NCI-H82 treated with DMSO at 0.1 percent for 48 hours (cell line): ENCODE data around the gene CFAP58.
A peak's percentile ranks its signal among the peaks of the same experiment; 100 is the strongest.

Experiments used
- DNase-seq: peaks from one replicate; lab custom pipeline; 2025; ENCODE audit not compliant: unreplicated experiment; lab: John Stamatoyannopoulos, UW

Gene CFAP58

DNA sequence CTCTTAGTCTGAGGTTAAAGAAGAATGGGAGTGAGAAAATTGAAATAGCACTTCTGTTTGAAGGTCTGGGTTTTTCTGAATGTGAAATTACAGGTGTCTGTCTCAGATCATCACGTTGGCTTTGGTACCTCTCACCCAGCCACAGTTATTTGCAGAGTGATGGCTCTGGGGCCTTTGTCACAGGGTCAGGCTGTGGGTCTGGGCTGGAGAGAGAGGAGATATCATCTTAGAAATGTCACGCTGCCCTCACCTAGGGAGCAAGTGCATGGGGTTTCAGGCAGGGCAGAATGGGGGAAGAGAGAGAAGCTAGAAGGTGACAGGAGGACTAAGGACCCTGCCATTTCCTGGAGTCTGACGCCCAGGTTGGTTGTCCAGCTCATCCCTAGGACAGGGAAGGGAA lies 127.2 kb downstream of the CFAP58 start:
- no peak for DNase-seq

GRCh38 chr10:104483582-104483981 lies 129.9 kb downstream of the CFAP58 start:
- no peak for DNase-seq

DNA sequence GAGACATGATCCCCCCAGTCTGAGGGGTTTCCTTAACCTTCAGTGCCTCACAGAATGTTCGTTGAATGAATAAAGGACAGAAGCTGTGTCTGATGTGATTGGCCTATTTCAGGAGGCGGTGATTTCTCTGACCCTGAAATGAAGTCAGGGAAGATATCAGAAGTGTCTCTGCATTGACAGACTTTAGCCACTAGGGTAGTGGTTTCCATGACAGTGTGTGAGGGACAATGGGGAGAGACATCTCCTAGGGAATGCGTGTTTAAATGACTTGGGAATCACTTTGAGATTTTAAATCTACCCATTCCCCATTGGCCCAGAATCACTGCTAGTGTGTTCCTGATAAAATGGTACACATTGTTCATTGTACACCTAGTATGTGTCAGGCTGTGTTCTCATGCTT lies 132.0 kb downstream of the CFAP58 start:
- DNase-seq: no peak

DNA sequence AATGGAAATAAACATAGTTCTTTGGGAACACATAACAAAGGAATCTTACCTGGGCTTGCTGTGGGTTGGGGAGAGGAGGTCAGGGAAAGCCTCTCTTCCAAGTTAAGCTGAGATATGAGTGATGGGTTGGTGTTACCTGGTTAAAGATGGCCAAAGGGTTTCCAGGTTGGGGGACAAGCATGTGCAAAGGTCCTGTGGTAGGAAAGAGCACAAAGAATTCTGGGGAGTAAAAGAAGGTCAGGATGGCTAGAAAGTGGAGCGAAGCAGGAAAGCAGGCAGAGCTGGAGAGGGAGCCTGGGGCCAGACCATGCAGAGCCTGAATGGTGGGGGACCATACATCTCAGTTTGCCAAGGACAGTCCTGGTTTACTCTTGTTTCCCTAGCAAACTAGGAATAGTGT lies 133.2 kb downstream of the CFAP58 start:
- DNase-seq: no peak

DNA sequence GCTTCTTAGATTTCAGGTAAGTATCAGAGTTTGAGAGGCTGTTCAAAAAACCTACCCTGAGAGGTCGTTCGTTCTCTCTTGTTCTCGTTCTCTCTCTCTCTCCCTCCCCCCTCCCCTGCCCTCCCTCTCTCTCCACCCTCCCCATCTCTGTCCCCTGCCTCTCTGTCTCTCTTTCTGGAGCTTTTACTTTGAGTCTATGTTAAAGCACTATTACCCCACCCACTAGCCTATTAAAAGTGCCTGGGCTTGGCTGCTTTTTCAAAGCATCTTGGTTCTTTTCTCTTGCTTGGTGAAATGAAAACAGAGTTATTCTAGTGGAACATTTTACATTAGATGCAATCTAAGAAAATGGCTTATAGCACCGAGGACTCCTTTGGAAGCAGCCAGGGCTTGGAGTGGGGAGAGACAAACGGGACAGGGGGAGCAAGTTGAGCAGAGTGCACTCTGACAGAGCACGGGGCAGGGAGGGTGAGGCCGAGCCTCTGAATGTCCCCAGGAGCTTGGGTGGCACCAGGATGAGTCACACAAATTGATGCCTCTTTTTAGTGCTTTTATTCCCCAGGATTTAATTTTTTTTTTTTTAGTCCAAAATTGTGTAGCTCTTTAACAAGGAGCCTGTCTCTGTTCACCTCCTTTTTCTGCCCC lies 134.3 kb downstream of the CFAP58 start:
- DNase-seq: no peak

DNA sequence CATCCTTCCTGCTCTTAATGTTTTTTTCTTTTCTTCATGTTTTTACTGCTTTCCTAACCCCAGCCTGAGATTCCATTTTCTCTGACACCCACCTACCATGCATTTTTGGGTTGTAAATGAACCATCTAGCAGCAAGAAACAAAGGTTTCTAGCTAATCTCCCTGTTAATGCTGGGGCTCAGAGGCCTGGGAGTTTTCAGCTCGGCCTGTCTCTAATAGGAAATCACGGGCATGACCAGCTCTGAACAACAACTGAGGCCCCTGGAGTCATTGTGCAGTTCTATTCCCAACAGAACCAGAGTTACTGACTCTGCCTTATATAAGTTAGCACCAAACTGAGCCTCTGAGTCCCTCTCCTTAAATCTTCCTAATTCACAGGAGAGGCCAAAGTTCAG lies 134.8 kb downstream of the CFAP58 start:
- no peak for DNase-seq

DNA sequence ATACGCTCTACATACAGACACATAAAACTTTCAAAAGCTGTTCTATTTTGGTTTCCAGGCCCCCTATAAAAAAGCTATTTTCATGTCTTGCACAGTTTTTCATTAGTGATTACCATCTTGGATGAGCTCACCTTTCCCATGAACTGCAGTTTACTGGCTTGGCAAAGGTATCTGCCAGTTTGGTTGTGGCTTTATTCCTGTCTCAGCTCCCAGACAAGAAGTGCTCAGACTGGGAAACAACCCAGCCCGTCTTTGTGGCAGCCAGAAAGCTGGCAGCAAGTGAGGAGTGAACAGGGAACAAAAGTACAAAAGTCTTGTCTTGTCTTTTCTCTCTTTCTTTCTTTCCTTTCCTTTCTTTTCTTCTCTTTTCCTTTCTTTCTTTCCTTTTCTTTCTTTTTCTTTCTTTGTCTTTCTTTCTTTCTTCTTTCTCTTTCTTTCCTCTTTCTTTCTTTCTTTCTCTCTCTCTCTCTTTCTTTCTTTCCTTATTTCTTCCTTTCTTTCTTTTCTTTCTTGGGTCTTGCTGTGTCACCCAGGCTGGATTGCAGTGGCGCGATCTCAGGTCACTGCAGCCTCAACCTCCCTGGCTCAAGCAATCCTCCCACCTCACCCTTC lies 138.8 kb downstream of the CFAP58 start:
- no peak for DNase-seq

DNA sequence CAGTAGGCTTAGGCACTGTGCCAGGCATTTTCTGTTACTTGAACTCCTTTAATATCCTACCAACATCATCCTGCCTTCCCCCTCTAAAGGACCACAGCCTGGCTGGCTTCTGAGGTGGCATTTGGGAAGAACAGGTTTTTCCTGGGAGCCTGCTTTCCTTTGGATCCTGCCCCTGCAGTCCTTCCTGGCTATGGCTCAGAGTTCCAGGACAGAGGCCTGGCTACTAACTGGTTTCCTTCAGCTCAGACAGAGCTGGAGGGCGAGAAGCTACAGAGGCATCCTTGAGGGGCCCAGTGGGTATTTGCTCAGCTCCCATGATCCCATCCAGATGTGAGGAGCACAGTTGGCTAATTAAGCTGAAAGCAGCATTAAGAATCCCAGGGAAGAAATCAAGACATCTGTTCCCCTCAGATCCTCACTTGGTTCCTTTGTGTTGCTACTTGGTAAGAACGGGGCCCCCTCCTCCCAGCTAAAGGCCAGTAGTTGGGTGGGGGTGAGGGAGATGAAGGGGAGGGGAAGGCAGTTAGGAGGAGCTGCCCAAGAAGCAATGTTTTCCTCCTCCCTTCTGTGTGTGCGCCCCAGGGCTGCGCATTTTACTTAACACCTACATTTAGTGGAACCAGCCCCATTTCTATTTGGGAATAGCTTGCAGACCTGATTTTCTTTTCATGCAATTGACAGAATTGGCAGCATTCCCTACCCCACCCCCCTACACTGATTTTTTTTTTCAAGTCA lies 144.9 kb downstream of the CFAP58 start:
- DNase-seq: peak; percentile 83

GRCh38 chr10:104501449-104501848 lies 147.8 kb downstream of the CFAP58 start:
- no peak for DNase-seq

- no peak for DNase-seq
Measured at GRCh38 chr10:104501864-104502579, 148.4 kb downstream of the CFAP58 start.

GRCh38 chr10:104502907-104503306 lies 149.3 kb downstream of the CFAP58 start:
- no peak for DNase-seq
